Prostate gland (tissue), 2 donors: Measurements from ENCODE around the gene BOC.

Experiments
- POLR2A ChIP-seq: fragments of 450-650 bp; IDR thresholded peaks from one replicate; pipeline ENCODE4 v1.6.1; 2016; ENCODE audit warnings: antibody characterized with exemption, mild to moderate bottlenecking
- POLR2AphosphoS5 ChIP-seq: sonication (generic); formaldehyde crosslinking; IDR thresholded peaks from one replicate; pipeline ENCODE4 v1.6.1; 2017; ENCODE audit warnings: antibody characterized with exemption
- TF ChIP-seq, protein P1 (sequence below), 4 experiments: fragments of 200-600 bp in 2 of 4; fragments of 450-650 bp in 2 of 4; sonication (generic) in 2 of 4; IDR thresholded peaks; 1 replicate in 3 of 4; 2 replicates in 1 of 4; pipeline ENCODE4 v1.5.1; 2016 to 2019; ENCODE audit warnings: antibody characterized with exemption in 4 of 4, mild to moderate bottlenecking in 2 of 4, moderate library complexity in 2 of 4

DNA sequence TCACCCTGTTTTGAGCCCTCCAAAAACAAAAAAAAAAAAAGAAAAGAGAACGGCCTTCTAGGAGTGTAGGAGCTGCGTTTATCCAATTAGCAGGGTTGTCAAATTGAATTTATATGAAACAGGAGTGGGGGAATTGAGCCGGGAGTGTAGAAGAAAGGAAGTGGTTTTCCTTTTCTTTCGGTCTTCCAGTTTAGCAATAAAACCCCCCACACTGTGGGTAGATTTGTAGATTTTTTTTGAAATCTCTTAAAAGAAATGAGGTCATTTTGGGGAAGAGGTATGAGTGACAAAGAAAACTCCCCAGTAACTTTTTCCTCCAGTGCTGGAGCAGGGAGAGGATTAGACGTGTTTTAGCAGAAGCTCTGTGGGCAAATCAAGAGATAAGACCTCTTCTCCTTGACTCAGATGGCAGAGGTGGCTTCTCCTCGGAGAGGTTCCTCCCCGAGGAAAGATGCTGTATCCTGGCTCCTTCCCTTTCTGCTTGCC lies 30.8 kb downstream of the BOC start:
- TF ChIP-seq POLR2AphosphoS5 (no peak), POLR2A (no peak)
- TF ChIP-seq, protein P1, sequence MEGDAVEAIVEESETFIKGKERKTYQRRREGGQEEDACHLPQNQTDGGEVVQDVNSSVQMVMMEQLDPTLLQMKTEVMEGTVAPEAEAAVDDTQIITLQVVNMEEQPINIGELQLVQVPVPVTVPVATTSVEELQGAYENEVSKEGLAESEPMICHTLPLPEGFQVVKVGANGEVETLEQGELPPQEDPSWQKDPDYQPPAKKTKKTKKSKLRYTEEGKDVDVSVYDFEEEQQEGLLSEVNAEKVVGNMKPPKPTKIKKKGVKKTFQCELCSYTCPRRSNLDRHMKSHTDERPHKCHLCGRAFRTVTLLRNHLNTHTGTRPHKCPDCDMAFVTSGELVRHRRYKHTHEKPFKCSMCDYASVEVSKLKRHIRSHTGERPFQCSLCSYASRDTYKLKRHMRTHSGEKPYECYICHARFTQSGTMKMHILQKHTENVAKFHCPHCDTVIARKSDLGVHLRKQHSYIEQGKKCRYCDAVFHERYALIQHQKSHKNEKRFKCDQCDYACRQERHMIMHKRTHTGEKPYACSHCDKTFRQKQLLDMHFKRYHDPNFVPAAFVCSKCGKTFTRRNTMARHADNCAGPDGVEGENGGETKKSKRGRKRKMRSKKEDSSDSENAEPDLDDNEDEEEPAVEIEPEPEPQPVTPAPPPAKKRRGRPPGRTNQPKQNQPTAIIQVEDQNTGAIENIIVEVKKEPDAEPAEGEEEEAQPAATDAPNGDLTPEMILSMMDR (IDR thresholded peaks at IDR 0.05): no peak
